GM12878 (cell line): Measurements from ENCODE around the gene CLTCL1. TPM values are rescaled to one million over a fixed set of nuclear protein-coding genes. Genes with fewer than 3 reads are reported as not detected.
A peak's percentile ranks its signal among the peaks of the same experiment; 100 is the strongest.

Experiments used
- ATAC-seq: fragments of 200-7000 bp; cut with Tn5 transposase; 3 replicates; pipeline ENCODE4 v1.9.1; 2020; ENCODE audit warnings: mild to moderate bottlenecking, moderate library complexity
- BruUV-seq: library from RNA; stranded (reverse); fragments of 400-500 nt; replicated peaks from 2 replicates; lab custom pipeline; 2021; lab: Mats Ljungman, UMichigan
- CTCF ChIA-PET: fragments of 300-600 bp; sonication (Branson Sonifier 250); formaldehyde crosslinking; extraction: SDS; loops from one replicate; lab custom pipeline; 2021; ENCODE audit warnings: inconsistent platforms; lab: Yijun Ruan, JAX
- POLR2A ChIA-PET: fragments of 350-600 bp; formaldehyde crosslinking; extraction: SDS; loops from one replicate; lab custom pipeline; 2021; ENCODE audit warnings: inconsistent platforms; lab: Charles Lee
- RAD21 ChIA-PET: fragments of 300-600 bp; sonication (Branson Sonifier 250); formaldehyde crosslinking; loops from one replicate; lab custom pipeline; 2023; ENCODE audit warnings: antibody characterized with exemption; ENCODE audit not compliant: unreplicated experiment; lab: Charles Lee
- SMC1A ChIA-PET: fragments of 300-600 bp; sonication (Branson Sonifier 250); formaldehyde crosslinking; loops from one replicate; lab custom pipeline; 2023; ENCODE audit not compliant: unreplicated experiment, uncharacterized antibody; lab: Charles Lee
- DNase-seq: peaks from one replicate; pipeline ENCODE4 v3.0.0-alpha.2; 2011; ENCODE audit warnings: low read depth, low spot score
- FAIRE-seq: peaks from 3 replicates; lab custom pipeline; 2011; peaks lifted over from hg19 to GRCh38; lab: Jason Lieb, UNC
- H2AFZ ChIP-seq: 2 replicates; pipeline ENCODE4 v1.6.0; 2011; ENCODE audit warnings: low read depth, low read length, control low read depth; ENCODE audit not compliant: control insufficient read depth
- H3K27ac ChIP-seq: 2 replicates; pipeline ENCODE4 v1.5.1; 2011; ENCODE audit warnings: control low read depth; ENCODE audit not compliant: control insufficient read depth, insufficient read depth
- H3K27me3 ChIP-seq, 2 experiments: replicated peaks in 1 of 2; 2 replicates each; pipeline versions ENCODE4 v1.6.0 to v1.6.1; 2011; ENCODE audit warnings: low read length in 1 of 2; ENCODE audit not compliant: control insufficient read depth in 2 of 2, insufficient read depth in 2 of 2
- H3K36me3 ChIP-seq, 2 experiments: 2 replicates each; pipeline ENCODE4 v1.5.1; 2011; ENCODE audit warnings: low read length in 1 of 2; ENCODE audit not compliant: control insufficient read depth in 2 of 2, insufficient read depth in 2 of 2
- H3K4me1 ChIP-seq: 2 replicates; pipeline ENCODE4 v1.6.1; 2011; ENCODE audit warnings: mild to moderate bottlenecking, low read length, moderate library complexity, mixed read lengths; ENCODE audit not compliant: control insufficient read depth, insufficient read depth
- H3K4me2 ChIP-seq: 2 replicates; pipeline ENCODE4 v1.6.0; 2011; ENCODE audit warnings: control low read depth; ENCODE audit not compliant: control insufficient read depth, insufficient read depth
- H3K4me3 ChIP-seq: fragments of 200-600 bp; sonication (generic); 2 replicates; pipeline ENCODE4 v1.5.1; 2016
- H3K79me2 ChIP-seq: 2 replicates; pipeline ENCODE4 v1.6.0; 2011; ENCODE audit warnings: low read length; ENCODE audit not compliant: control insufficient read depth, insufficient read depth
- H3K9ac ChIP-seq: 2 replicates; pipeline ENCODE4 v1.8.0; 2011; ENCODE audit warnings: low read length, control low read depth, mixed read lengths; ENCODE audit not compliant: control insufficient read depth, insufficient read depth
- H3K9me3 ChIP-seq: replicated peaks from 3 replicates; pipeline ENCODE4 v1.5.1; 2011; ENCODE audit warnings: mild to moderate bottlenecking, low read length; ENCODE audit not compliant: control insufficient read depth, insufficient read depth
- H4K20me1 ChIP-seq: 2 replicates; pipeline ENCODE4 v1.6.0; 2011; ENCODE audit not compliant: control insufficient read depth, insufficient read depth
- BRCA1 ChIP-seq: IDR thresholded peaks from 2 replicates; pipeline ENCODE4 v1.6.1; 2011; ENCODE audit warnings: low read depth, low read length, improper control_type of control experiment
- FOXM1 ChIP-seq: IDR thresholded peaks from 2 replicates; pipeline ENCODE4 v1.6.1; 2012; ENCODE audit warnings: low read depth, mild to moderate bottlenecking, inconsistent platforms, low read length, moderate library complexity
- IKZF1 ChIP-seq: fragments of 450-650 bp; conservative IDR thresholded peaks from 2 replicates; pipeline ENCODE4 v1.6.1; 2017; ENCODE audit warnings: antibody characterized with exemption, mild to moderate bottlenecking
- PAX5 ChIP-seq: IDR thresholded peaks from 2 replicates; pipeline ENCODE4 v1.6.1; 2011; ENCODE audit warnings: low read depth, low read length, borderline replicate concordance
- POLR2A ChIP-seq: IDR thresholded peaks from 2 replicates; pipeline ENCODE4 v1.6.1; 2011; ENCODE audit warnings: low read depth, mild to moderate bottlenecking, low read length
- POLR2AphosphoS2 ChIP-seq: IDR thresholded peaks from 2 replicates; pipeline ENCODE4 v1.6.1; 2011; ENCODE audit warnings: low read depth, mild to moderate bottlenecking, low read length, improper control_type of control experiment, moderate library complexity
- SP1 ChIP-seq: IDR thresholded peaks from one replicate; pipeline ENCODE4 v1.6.1; 2011; ENCODE audit warnings: low read depth, low read length
- SPI1 ChIP-seq: IDR thresholded peaks from 2 replicates; pipeline ENCODE4 v1.6.1; 2011; ENCODE audit warnings: low read depth, mild to moderate bottlenecking, low read length, moderate library complexity, borderline replicate concordance; ENCODE audit not compliant: insufficient read depth
- TARDBP ChIP-seq: IDR thresholded peaks from 2 replicates; pipeline ENCODE4 v1.6.1; 2016; ENCODE audit warnings: borderline replicate concordance
- WGBS: methylation state at CpG from one replicate; pipeline ENCODE4 v1.1.6; 2016; ENCODE audit warnings: low lambda C conversion rate; ENCODE audit not compliant: insufficient replicate concordance, insufficient coverage; ENCODE audit errors: missing lambda C conversion rate; 5-methylcytosine and 5-hydroxymethylcytosine counted together
- in situ Hi-C: fragments of 300-500 bp; cut with MboI; formaldehyde crosslinking; loops from 9 replicates; pipeline ENCODE4 v1.14.3; 2018; ENCODE audit warnings: mixed read lengths
- intact Hi-C: fragments of 100-400 bp; cut with micrococcal nuclease; formaldehyde crosslinking; loops from one replicate; pipeline ENCODE4 v1.14.2; 2022; ENCODE audit not compliant: unreplicated experiment
- polyA plus RNA-seq, 11 experiments: library from polyadenylated mRNA; depleted of rRNA in 4 of 11; unstranded in 6 of 11; stranded (reverse) in 5 of 11; fragments of >200 nt; fragmentation: Nextera tagmentation in 4 of 11; fragmentation: Illumina TruSeq in 1 of 11; extraction: Ambion mirVana in 4 of 11; extraction: Trizol in 1 of 11; gene quantifications; 1 replicate in 1 of 11; 2 replicates in 10 of 11; pipeline versions ENCODE4 v1.2.1 to v1.2.3, GENCODE V29; 2011 to 2016; ENCODE audit warnings: inconsistent platforms in 2 of 11, missing spikeins in 2 of 11, low read depth in 1 of 11
- total RNA-seq, 4 experiments: library from RNA; depleted of rRNA in 3 of 4; stranded (reverse); fragments of >200 nt in 3 of 4; fragmentation: Illumina TruSeq in 1 of 4; extraction: Trizol in 1 of 4; gene quantifications; 2 replicates each; pipeline versions ENCODE4 v1.2.1 to v1.2.3, GENCODE V29; 2013 to 2021
- TF ChIP-seq, protein P1 (sequence below): IDR thresholded peaks from 2 replicates; pipeline ENCODE4 v1.6.1; 2011; ENCODE audit warnings: mild to moderate bottlenecking, low read depth, low read length, moderate library complexity; ENCODE audit not compliant: insufficient replicate concordance

The CLTCL1 gene
- total and polyA plus RNA-seq, 10 of the 15 experiments (the other 5 are each of a cell fraction or from before 2014, with no cell fraction given): under 0.01 to 0.35 (median 0.12) TPM; not detected in 2

DNA sequence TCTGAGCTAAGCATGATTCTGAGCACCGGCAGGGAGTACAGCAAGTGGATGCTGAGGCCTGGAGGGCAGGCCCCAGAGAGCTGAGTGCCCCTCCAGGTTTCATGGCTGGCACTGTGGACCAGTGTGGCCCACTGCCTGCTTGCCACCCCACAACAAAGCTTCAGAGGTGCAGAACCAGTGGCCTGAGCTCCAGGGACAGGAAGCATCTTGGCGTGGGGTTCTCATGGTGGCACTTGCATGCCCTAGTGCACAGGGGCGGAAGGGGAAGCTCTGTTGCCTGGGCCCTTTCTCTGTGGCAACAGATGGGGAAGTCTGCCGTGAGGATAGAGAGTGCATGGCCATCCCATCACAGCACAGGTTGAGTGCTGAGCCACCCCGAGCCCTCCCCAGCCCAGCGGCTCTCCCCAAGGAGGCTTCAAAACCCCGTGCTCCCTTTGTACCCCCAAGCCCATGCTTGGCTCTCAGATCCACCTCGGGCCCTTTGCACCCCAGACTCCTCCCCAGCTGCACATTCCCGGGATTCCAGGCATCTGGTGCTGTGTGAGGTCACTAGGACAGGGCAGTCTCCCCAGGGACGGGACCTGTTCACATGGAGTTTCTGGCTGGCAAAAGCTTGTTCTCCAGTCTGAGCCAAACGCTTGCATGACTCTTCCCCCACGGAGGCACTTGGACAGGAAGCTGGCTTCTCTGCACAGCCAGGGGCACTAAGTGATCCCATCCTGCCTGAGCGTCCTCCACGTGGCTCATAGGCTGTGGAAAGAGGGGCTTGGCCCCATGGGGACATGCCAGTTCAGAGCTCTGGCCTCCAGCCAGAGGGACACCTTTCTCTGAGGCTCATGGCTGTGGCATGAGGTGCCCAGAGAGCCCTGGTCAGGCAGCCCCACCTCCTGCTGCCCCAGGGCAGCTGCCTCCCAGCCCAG, 117.2 kb downstream of the CLTCL1 start:
- peaks cover 5 to 7% of the 10 kb centered on the region in 2 experiments; a peak in 3 of 4 replicates for H3K27me3 ChIP-seq
- peak; percentile 48 for ATAC-seq
- ChIA-PET CTCF (interaction anchor here (0.6 to 2.1 kb wide), 3 partner anchors 30 to 90 kb away, joined by 3 to 15 read pairs (median 4); partner anchors contain the start of gene ESS2), SMC1A (no interaction called here), RAD21 (interaction anchor here (0.6 to 1.0 kb wide), 2 partner anchors 59 to 284 kb away, joined by 3 read pairs; no protein-coding TSS in a partner anchor), POLR2A (interaction anchor here (0.9 to 1.2 kb wide), 2 partner anchors 304 to 305 kb away, joined by 3 read pairs; partner anchors contain the start of gene CDC45)
- peaks cover 49% of the 10 kb centered on the region for H3K79me2 ChIP-seq
- H3K4me3 ChIP-seq: peak overlapping the region; percentile 95
- peak overlapping the region; percentile 35; the same call in 1 of the 2 replicates for H3K9ac ChIP-seq
- intact Hi-C loops: loop anchor here (5.0 kb wide), 2 partner anchors 258 to 273 kb away; partner anchors contain the start of genes C22orf39, HIRA and MRPL40
- no TSS peak for BruUV-seq
- FAIRE-seq: no peak
- DNase-seq: peak; percentile 15
- peak overlapping the region; percentile 89 for H3K4me2 ChIP-seq
- no peaks in the 10 kb centered on the region for H3K9me3 ChIP-seq
- TF ChIP-seq BRCA1: no peak
- TF ChIP-seq, protein P1, sequence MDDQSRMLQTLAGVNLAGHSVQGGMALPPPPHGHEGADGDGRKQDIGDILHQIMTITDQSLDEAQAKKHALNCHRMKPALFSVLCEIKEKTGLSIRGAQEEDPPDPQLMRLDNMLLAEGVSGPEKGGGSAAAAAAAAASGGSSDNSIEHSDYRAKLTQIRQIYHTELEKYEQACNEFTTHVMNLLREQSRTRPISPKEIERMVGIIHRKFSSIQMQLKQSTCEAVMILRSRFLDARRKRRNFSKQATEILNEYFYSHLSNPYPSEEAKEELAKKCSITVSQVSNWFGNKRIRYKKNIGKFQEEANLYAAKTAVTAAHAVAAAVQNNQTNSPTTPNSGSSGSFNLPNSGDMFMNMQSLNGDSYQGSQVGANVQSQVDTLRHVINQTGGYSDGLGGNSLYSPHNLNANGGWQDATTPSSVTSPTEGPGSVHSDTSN: no peak
- no peak for TF ChIP-seq FOXM1
- 0 out of 2 replicates have a peak, but pooled peaks have one; percentile 20 for TF ChIP-seq IKZF1
- TF ChIP-seq POLR2AphosphoS2: peak; percentile 70
- peak; percentile 39; the same call in 1 of the 2 replicates for TF ChIP-seq SPI1
- TF ChIP-seq SP1: no peak
- TF ChIP-seq TARDBP: no peak
- TF ChIP-seq POLR2A: peak; percentile 59
- TF ChIP-seq PAX5: peak; percentile 10; the same call in 1 of the 2 replicates
- 3% methylated on average over 14 of the region's 14 CpGs for WGBS
- in situ Hi-C loops: no loop called here
- H4K20me1 ChIP-seq: no peaks in the 10 kb centered on the region
- H3K27ac ChIP-seq: peak overlapping the region; percentile 48
- H2AFZ ChIP-seq: no peak overlapping the region
- H3K4me1 ChIP-seq: peaks cover 34% of the 10 kb centered on the region
- peaks cover 0 to 1% of the 10 kb centered on the region in 2 experiments; a peak in 2 of 4 replicates for H3K36me3 ChIP-seq
